Ascending aorta (tissue), 2 donors: ENCODE results near the gene FILIP1L. TPM values are rescaled to one million over a fixed set of nuclear protein-coding genes. Genes with fewer than 3 reads are reported as not detected.

Experiments used
- DNase-seq, 2 donors: peaks; one replicate each; pipeline ENCODE4 v3.0.0-alpha.2; 2019; ENCODE audit warnings: low spot score in 2 of 2
- H3K27ac ChIP-seq, 2 donors: fragments of 200-600 bp; sonication (generic); one replicate each; pipeline ENCODE4 v1.5.1; 2016 to 2017; ENCODE audit warnings: mild to moderate bottlenecking in 1 of 2
- H3K27me3 ChIP-seq: fragments of 200-600 bp; sonication (generic); one replicate; pipeline ENCODE4 v1.5.1; 2017
- H3K36me3 ChIP-seq, 2 donors: fragments of 200-600 bp; sonication (generic); one replicate each; pipeline ENCODE4 v1.5.1; 2016
- H3K4me1 ChIP-seq, 2 donors: fragments of 200-600 bp; sonication (generic); one replicate each; pipeline ENCODE4 v1.5.1; 2016 to 2017; ENCODE audit warnings: mild to moderate bottlenecking in 1 of 2
- H3K4me3 ChIP-seq, 2 donors: fragments of 200-600 bp; sonication (generic); one replicate each; pipeline ENCODE4 v1.5.1; 2016 to 2017; ENCODE audit warnings: mild to moderate bottlenecking in 1 of 2
- H3K9me3 ChIP-seq, 2 donors: fragments of 200-600 bp; sonication (generic); one replicate each; pipeline ENCODE4 v1.5.1; 2016
- intact Hi-C: fragments of 100-400 bp; cut with DNase I; formaldehyde crosslinking; loops from one replicate; pipeline ENCODE4 v1.15.1; 2023
- total RNA-seq: library from RNA; depleted of rRNA; stranded (reverse); fragments of >200 nt; gene quantifications from one replicate; pipeline ENCODE4 v1.1.0, GENCODE V29; 2016
- TF ChIP-seq, protein P1 (sequence below), 3 experiments: fragments of 200-600 bp in 2 of 3; fragments of 450-650 bp in 1 of 3; sonication (generic) in 2 of 3; IDR thresholded peaks; one replicate each; pipeline ENCODE4 v1.5.1; 2016 to 2019; ENCODE audit warnings: antibody characterized with exemption in 3 of 3, mild to moderate bottlenecking in 1 of 3, moderate library complexity in 1 of 3

The FILIP1L gene
- total RNA-seq, 1 donor from 2014 or later, result 106 TPM

DNA sequence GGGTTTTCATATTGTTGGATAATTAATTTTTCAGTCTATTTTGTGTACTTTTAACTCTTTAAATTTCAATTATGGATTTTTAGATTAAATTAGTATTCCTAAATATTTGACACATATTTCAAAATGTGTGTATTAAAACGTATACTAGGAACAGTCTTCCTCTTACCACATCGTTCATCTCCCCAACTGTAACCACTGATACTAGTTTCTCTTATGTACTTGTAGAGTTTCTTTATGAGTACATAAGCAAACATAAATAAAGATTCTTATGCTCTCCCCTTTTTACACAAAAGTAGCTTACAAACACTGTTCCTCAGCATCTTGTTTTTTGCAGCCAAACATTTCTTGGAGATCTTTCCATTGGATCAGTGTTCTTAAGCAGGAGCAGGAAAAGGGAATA is 250.7 kb downstream of the FILIP1L start:
- H3K4me1 ChIP-seq, result peaks cover 23 to 75% of the 10 kb centered on the region in 2 donors
- no peak for DNase-seq
- intact Hi-C loops, result loop anchor here (5.0 kb wide), 1 partner anchor 104 kb away; no protein-coding TSS in a partner anchor
- H3K27me3 ChIP-seq, result no peaks in the 10 kb centered on the region
- no peaks in the 10 kb centered on the region for H3K9me3 ChIP-seq
- TF ChIP-seq, protein P1, sequence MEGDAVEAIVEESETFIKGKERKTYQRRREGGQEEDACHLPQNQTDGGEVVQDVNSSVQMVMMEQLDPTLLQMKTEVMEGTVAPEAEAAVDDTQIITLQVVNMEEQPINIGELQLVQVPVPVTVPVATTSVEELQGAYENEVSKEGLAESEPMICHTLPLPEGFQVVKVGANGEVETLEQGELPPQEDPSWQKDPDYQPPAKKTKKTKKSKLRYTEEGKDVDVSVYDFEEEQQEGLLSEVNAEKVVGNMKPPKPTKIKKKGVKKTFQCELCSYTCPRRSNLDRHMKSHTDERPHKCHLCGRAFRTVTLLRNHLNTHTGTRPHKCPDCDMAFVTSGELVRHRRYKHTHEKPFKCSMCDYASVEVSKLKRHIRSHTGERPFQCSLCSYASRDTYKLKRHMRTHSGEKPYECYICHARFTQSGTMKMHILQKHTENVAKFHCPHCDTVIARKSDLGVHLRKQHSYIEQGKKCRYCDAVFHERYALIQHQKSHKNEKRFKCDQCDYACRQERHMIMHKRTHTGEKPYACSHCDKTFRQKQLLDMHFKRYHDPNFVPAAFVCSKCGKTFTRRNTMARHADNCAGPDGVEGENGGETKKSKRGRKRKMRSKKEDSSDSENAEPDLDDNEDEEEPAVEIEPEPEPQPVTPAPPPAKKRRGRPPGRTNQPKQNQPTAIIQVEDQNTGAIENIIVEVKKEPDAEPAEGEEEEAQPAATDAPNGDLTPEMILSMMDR (IDR thresholded peaks at IDR 0.05), result no peak
- H3K27ac ChIP-seq, result peak overlapping the region; percentile 86 to 98
- peaks cover 45 to 82% of the 10 kb centered on the region in 2 donors for H3K36me3 ChIP-seq
- peak overlapping the region in 1 of 2 donors; percentile 90 for H3K4me3 ChIP-seq

DNA sequence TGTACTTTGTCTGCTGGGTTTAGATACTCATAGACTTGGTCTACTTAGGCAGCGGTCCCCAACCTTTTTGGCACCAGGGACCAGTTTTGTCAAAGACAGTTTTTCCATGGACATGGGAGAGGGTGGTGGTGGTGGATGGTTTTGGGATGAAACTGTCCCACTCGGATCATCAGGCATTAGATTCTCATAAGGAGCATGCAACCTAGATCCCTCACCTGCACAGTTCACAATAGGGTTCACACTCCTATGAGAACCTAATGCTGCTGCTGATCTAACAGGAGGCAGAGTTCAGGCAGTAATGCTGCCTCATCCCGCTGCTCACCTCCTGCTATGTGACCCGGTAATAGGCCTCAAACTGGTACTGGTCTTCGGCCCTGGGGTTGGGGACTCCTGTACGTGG is 251.3 kb downstream of the FILIP1L start:
- Histone ChIP-seq H3K4me3 (peak overlapping the region in 1 of 2 donors; percentile 90), H3K36me3 (peaks cover 51 to 82% of the 10 kb centered on the region in 2 donors), H3K27ac (peak overlapping the region; percentile 86 to 98), H3K27me3 (no peaks in the 10 kb centered on the region), H3K9me3 (no peaks in the 10 kb centered on the region), H3K4me1 (peaks cover 23 to 81% of the 10 kb centered on the region in 2 donors)
- TF ChIP-seq, protein P1 (IDR thresholded peaks at IDR 0.05), result no peak
- no peak for DNase-seq
- intact Hi-C loops, result loop anchor here (5.0 kb wide), 1 partner anchor 104 kb away; no protein-coding TSS in a partner anchor

DNA sequence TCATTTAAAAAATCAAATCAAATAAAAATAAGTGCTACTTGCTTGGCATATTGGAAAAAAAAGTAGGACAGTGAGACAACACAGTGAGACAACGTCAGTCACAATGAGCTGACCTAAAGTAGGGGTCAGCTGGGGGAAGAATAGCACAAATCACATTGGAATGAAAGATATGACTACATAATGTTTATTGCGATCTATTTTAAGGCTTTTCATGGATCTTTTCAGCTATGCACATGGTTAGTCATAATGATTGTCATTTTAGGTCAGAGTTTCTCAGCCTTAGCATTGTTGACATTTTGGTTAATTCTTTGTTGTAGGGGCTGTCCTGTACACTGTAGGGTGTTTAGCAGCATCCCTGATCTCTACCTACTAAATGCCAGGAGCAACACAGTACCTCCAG is 252.1 kb downstream of the FILIP1L start:
- intact Hi-C loops, result loop anchor here (5.0 kb wide), 1 partner anchor 105 kb away; no protein-coding TSS in a partner anchor
- peaks cover 52 to 82% of the 10 kb centered on the region in 2 donors for H3K36me3 ChIP-seq
- H3K9me3 ChIP-seq, result no peaks in the 10 kb centered on the region
- H3K27me3 ChIP-seq, result no peaks in the 10 kb centered on the region
- TF ChIP-seq, protein P1 (IDR thresholded peaks at IDR 0.05), result no peak
- peak overlapping the region; percentile 86 to 98 for H3K27ac ChIP-seq
- DNase-seq, result no peak
- H3K4me1 ChIP-seq, result peaks cover 19 to 81% of the 10 kb centered on the region in 2 donors
- H3K4me3 ChIP-seq, result peak overlapping the region in 1 of 2 donors; percentile 90

GRCh38 chr3:99861216-99861615 is 253.1 kb downstream of the FILIP1L start:
- no peak for DNase-seq
- Histone ChIP-seq H3K4me3 (peak overlapping the region; percentile 14 to 90), H3K27ac (peak overlapping the region; percentile 86 to 98), H3K36me3 (peaks cover 53 to 82% of the 10 kb centered on the region in 2 donors), H3K4me1 (peaks cover 19 to 77% of the 10 kb centered on the region in 2 donors), H3K27me3 (no peaks in the 10 kb centered on the region), H3K9me3 (no peaks in the 10 kb centered on the region)
- TF ChIP-seq, protein P1 (IDR thresholded peaks at IDR 0.05), result no peak
- intact Hi-C loops, result loop anchor here (5.0 kb wide), 1 partner anchor 106 kb away; no protein-coding TSS in a partner anchor

DNA sequence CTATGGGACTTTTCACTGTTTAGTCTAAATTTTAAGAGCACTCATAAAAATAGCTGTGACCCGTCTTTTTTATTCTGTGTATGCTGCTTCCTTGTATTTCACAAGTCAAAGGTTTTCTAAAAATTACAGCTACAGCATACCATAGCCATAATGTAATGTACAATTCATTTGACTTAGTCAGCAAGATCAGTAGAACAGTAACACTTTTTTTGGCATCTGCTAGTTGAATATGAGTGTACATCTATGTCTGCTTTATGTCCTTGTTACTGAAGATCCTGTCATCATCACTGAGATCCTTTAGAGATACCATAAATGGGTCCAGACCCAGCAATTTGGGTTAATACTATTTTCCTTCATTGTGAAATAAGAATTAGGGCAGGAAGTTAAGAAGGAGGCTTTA is 254.5 kb downstream of the FILIP1L start:
- Histone ChIP-seq H3K9me3 (peaks cover 0 to 7% of the 10 kb centered on the region in 2 donors), H3K27ac (peak overlapping the region; percentile 86 to 98), H3K4me3 (peak overlapping the region in 1 of 2 donors; percentile 34), H3K36me3 (peaks cover 63 to 89% of the 10 kb centered on the region in 2 donors), H3K4me1 (peaks cover 19 to 77% of the 10 kb centered on the region in 2 donors), H3K27me3 (no peaks in the 10 kb centered on the region)
- TF ChIP-seq, protein P1 (IDR thresholded peaks at IDR 0.05), result no peak
- no peak for DNase-seq
- intact Hi-C loops, result loop anchor here (5.0 kb wide), 1 partner anchor 107 kb away; no protein-coding TSS in a partner anchor
